HEK293 (cell line): ENCODE data around the gene SH3BP1.
A peak's percentile ranks its signal among the peaks of the same experiment; 100 is the strongest.

ENCODE experiments used
- CTCF ChIA-PET: fragments of 350-600 bp; formaldehyde crosslinking; extraction: SDS; loops from one replicate; lab custom pipeline; 2021; ENCODE audit warnings: antibody characterized with exemption; lab: Yijun Ruan, JAX
- POLR2A ChIA-PET: fragments of 300-600 bp; formaldehyde crosslinking; extraction: SDS; loops from one replicate; lab custom pipeline; 2020; ENCODE audit warnings: antibody characterized with exemption, inconsistent platforms; lab: Yijun Ruan, JAX
- H3K27ac ChIP-seq: fragments of 200-500 bp; sonication (Bioruptor generic); 2 replicates; pipeline ENCODE4 v1.5.1; 2014; ENCODE audit warnings: low read depth, low read length, control low read depth, inconsistent platforms; ENCODE audit errors: extremely low read depth
- H3K36me3 ChIP-seq, 2 experiments: fragments of 200-500 bp in 1 of 2; sonication (Bioruptor generic) in 1 of 2; 1 replicate in 1 of 2; 2 replicates in 1 of 2; pipeline ENCODE4 v1.5.1; 2014 to 2017; ENCODE audit warnings: inconsistent platforms in 2 of 2, low read length in 2 of 2; ENCODE audit not compliant: control insufficient read depth in 2 of 2, insufficient read depth in 1 of 2
- H3K4me1 ChIP-seq: fragments of 200-500 bp; sonication (Bioruptor generic); 2 replicates; pipeline ENCODE4 v1.5.1; 2014; ENCODE audit warnings: mild to moderate bottlenecking, low read length, inconsistent platforms; ENCODE audit not compliant: control insufficient read depth, insufficient read depth
- H3K4me3 ChIP-seq: 2 replicates; pipeline ENCODE4 v1.5.1; 2011; ENCODE audit warnings: low read depth, mild to moderate bottlenecking, control low read depth, low read length, moderate library complexity
- H3K9me3 ChIP-seq: fragments of 200-500 bp; sonication (Bioruptor generic); 2 replicates; pipeline ENCODE4 v1.5.1; 2014; ENCODE audit warnings: low read depth, low read length, inconsistent platforms; ENCODE audit not compliant: control insufficient read depth, insufficient read depth
- GLI4 ChIP-seq: fragments of 450-650 bp; formaldehyde crosslinking; IDR thresholded peaks from 2 replicates; pipeline ENCODE4 v1.5.1; 2016; ENCODE audit warnings: missing biosample characterization, missing genetic modification characterization
- KLF1 ChIP-seq: fragments of 450-650 bp; formaldehyde crosslinking; IDR thresholded peaks from 2 replicates; pipeline ENCODE4 v1.5.1; 2016; ENCODE audit warnings: missing biosample characterization, missing genetic modification characterization
- KLF7 ChIP-seq: fragments of 450-650 bp; formaldehyde crosslinking; IDR thresholded peaks from 2 replicates; pipeline ENCODE4 v1.5.1; 2016; ENCODE audit warnings: missing biosample characterization, missing genetic modification characterization, borderline replicate concordance
- KLF8 ChIP-seq: fragments of 450-650 bp; formaldehyde crosslinking; IDR thresholded peaks from 2 replicates; pipeline ENCODE4 v1.5.1; 2016; ENCODE audit warnings: missing biosample characterization, missing genetic modification characterization
- OVOL3 ChIP-seq: fragments of 450-650 bp; formaldehyde crosslinking; IDR thresholded peaks from 2 replicates; pipeline ENCODE4 v1.5.1; 2016; ENCODE audit warnings: missing biosample characterization, missing genetic modification characterization
- ZBTB7A ChIP-seq: fragments of 450-650 bp; formaldehyde crosslinking; IDR thresholded peaks from 2 replicates; pipeline ENCODE4 v1.5.1; 2016; ENCODE audit warnings: low read depth, missing biosample characterization, missing genetic modification characterization
- ZEB2 ChIP-seq: fragments of 450-650 bp; formaldehyde crosslinking; IDR thresholded peaks from 2 replicates; pipeline ENCODE4 v1.5.1; 2016; ENCODE audit warnings: missing biosample characterization, missing genetic modification characterization
- ZNF138 ChIP-seq: fragments of 450-650 bp; formaldehyde crosslinking; IDR thresholded peaks from 2 replicates; pipeline ENCODE4 v1.5.1; 2016; ENCODE audit warnings: missing biosample characterization, missing genetic modification characterization, borderline replicate concordance
- ZNF155 ChIP-seq: fragments of 450-650 bp; formaldehyde crosslinking; IDR thresholded peaks from 2 replicates; pipeline ENCODE4 v1.5.1; 2016; ENCODE audit warnings: missing biosample characterization, missing genetic modification characterization
- ZNF394 ChIP-seq: fragments of 450-650 bp; formaldehyde crosslinking; IDR thresholded peaks from 2 replicates; pipeline ENCODE4 v1.5.1; 2016; ENCODE audit warnings: missing biosample characterization, missing genetic modification characterization, mild to moderate bottlenecking, moderate library complexity, borderline replicate concordance
- ZNF404 ChIP-seq: fragments of 450-650 bp; formaldehyde crosslinking; IDR thresholded peaks from 2 replicates; pipeline ENCODE4 v1.5.1; 2017; ENCODE audit warnings: missing biosample characterization, missing genetic modification characterization
- ZNF501 ChIP-seq: fragments of 450-650 bp; formaldehyde crosslinking; IDR thresholded peaks from 2 replicates; pipeline ENCODE4 v1.5.1; 2016; ENCODE audit warnings: missing biosample characterization, missing genetic modification characterization
- ZNF510 ChIP-seq: fragments of 450-650 bp; formaldehyde crosslinking; IDR thresholded peaks from 2 replicates; pipeline ENCODE4 v1.5.1; 2018; ENCODE audit warnings: mild to moderate bottlenecking, missing genetic modification characterization, missing biosample characterization; ENCODE audit not compliant: insufficient replicate concordance
- ZNF560 ChIP-seq: fragments of 450-650 bp; formaldehyde crosslinking; IDR thresholded peaks from 2 replicates; pipeline ENCODE4 v1.5.1; 2017; ENCODE audit warnings: missing biosample characterization, missing genetic modification characterization, borderline replicate concordance
- ZNF629 ChIP-seq: fragments of 450-650 bp; formaldehyde crosslinking; IDR thresholded peaks from 2 replicates; pipeline ENCODE4 v1.5.1; 2017; ENCODE audit warnings: missing biosample characterization, missing genetic modification characterization
- ZNF664 ChIP-seq: fragments of 450-650 bp; formaldehyde crosslinking; IDR thresholded peaks from 2 replicates; pipeline ENCODE4 v1.5.1; 2016; ENCODE audit warnings: missing biosample characterization, missing genetic modification characterization
- ZNF747 ChIP-seq: fragments of 450-650 bp; formaldehyde crosslinking; IDR thresholded peaks from 2 replicates; pipeline ENCODE4 v1.5.1; 2016; ENCODE audit warnings: missing biosample characterization, missing genetic modification characterization
- ZNF76 ChIP-seq: fragments of 450-650 bp; formaldehyde crosslinking; IDR thresholded peaks from 2 replicates; pipeline ENCODE4; 2016; ENCODE audit warnings: low read depth, missing biosample characterization, missing genetic modification characterization, borderline replicate concordance
- ZNF777 ChIP-seq: fragments of 450-650 bp; formaldehyde crosslinking; IDR thresholded peaks from 2 replicates; pipeline ENCODE4 v1.5.1; 2017; ENCODE audit warnings: missing biosample characterization, missing genetic modification characterization, borderline replicate concordance
- ZNF837 ChIP-seq: fragments of 450-650 bp; formaldehyde crosslinking; IDR thresholded peaks from 2 replicates; pipeline ENCODE4 v1.5.1; 2016; ENCODE audit warnings: missing biosample characterization, missing genetic modification characterization
- TF ChIP-seq, protein P1 (sequence below): fragments of 450-650 bp; formaldehyde crosslinking; IDR thresholded peaks from 2 replicates; pipeline ENCODE4 v1.5.1; 2017; ENCODE audit warnings: missing biosample characterization, missing genetic modification characterization
- TF ChIP-seq, protein P2 (sequence below): fragments of 450-650 bp; formaldehyde crosslinking; conservative IDR thresholded peaks from 2 replicates; pipeline ENCODE4 v1.5.1; 2016; ENCODE audit warnings: low read depth, missing biosample characterization, missing genetic modification characterization

The SH3BP1 gene

DNA sequence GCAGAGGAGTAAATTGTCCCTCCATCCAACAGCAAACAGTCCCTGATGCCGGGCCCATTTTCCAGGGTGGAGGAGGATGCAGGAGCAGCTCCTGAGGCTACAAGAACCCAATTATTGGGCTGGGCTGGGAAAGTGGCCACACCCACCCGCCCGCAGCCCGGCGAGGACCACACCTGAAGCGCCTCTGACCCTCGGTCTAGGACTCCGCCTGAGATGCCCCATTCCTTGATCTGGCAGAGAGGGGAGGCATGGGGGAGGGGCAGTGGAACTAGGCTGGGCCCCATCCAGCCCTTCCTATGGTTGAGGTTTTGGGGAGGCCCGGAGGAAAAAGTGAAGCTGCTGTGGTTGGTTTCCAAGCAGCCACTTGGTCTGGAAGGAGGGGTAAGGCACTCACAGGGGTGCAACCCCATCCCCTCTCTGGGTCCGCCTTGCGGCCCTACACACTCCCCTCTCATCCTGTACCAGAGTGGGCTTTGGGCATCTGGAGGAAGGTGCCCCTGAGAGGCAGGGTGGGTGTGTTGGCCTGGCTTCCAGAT, 33.5 kb downstream of the SH3BP1 start:
- Histone ChIP-seq H3K9me3 (no peaks in the 10 kb centered on the region), H3K36me3 (peaks cover 0 to 4% of the 10 kb centered on the region in 2 experiments; a peak in 1 of 3 replicates), H3K4me3 (no peak overlapping the region), H3K4me1 (peaks cover 9% of the 10 kb centered on the region), H3K27ac (no peak overlapping the region)
- CTCF ChIA-PET = interaction anchor here (0.8 to 15.8 kb wide), 4 partner anchors 12 to 134 kb away, joined by 3 to 353 read pairs (median 19); partner anchors contain the start of gene SH3BP1
- POLR2A ChIA-PET = interaction anchor here (7.0 kb wide), 1 partner anchor 14 kb away, joined by 38 read pairs; the partner anchor contains the start of gene PDXP
- TF ChIP-seq, protein P1, sequence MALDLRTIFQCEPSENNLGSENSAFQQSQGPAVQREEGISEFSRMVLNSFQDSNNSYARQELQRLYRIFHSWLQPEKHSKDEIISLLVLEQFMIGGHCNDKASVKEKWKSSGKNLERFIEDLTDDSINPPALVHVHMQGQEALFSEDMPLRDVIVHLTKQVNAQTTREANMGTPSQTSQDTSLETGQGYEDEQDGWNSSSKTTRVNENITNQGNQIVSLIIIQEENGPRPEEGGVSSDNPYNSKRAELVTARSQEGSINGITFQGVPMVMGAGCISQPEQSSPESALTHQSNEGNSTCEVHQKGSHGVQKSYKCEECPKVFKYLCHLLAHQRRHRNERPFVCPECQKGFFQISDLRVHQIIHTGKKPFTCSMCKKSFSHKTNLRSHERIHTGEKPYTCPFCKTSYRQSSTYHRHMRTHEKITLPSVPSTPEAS (tag by site-specific recombination) = no peak
- TF ChIP-seq KLF1 (tag by site-specific recombination) = peak; percentile 97

DNA sequence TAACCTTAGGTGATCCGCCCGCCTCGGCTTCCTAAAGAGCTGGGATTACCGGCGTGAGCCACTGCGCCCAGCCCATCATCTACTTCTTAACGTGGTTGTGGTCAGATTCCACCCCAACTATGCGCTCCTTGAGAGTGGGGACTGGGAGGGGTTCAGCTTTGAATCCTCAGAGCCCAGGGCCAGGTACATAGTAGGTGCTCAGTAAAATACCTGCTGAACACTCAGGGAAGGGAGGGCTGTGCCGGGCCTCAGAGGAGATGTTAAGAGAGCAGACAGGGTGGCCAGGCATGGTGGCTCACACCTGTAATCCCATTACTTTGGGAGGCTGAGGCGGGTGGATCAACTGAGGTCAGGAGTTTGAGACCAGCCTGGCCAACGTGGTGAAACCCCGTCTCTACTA, 34.8 kb downstream of the SH3BP1 start:
- Histone ChIP-seq H3K27ac (no peak overlapping the region), H3K9me3 (no peaks in the 10 kb centered on the region), H3K4me1 (peaks cover 9% of the 10 kb centered on the region), H3K4me3 (no peak overlapping the region), H3K36me3 (no peaks in the 10 kb centered on the region)
- TF ChIP-seq ZNF664 (tag by site-specific recombination) = peak; percentile 92
- TF ChIP-seq ZNF837 (tag by site-specific recombination) = no peak
- no peak for TF ChIP-seq ZNF510 (tag by site-specific recombination)
- no peak for TF ChIP-seq GLI4
- ChIA-PET POLR2A (interaction anchor here (3.4 to 3.9 kb wide), 2 partner anchors 15 to 66 kb away, joined by 13 to 78 read pairs; partner anchors contain the start of genes GGA1 and PDXP), CTCF (interaction anchor here (0.6 to 15.8 kb wide), 4 partner anchors 12 to 160 kb away, joined by 3 to 353 read pairs (median 11); partner anchors contain the start of gene SH3BP1)

DNA sequence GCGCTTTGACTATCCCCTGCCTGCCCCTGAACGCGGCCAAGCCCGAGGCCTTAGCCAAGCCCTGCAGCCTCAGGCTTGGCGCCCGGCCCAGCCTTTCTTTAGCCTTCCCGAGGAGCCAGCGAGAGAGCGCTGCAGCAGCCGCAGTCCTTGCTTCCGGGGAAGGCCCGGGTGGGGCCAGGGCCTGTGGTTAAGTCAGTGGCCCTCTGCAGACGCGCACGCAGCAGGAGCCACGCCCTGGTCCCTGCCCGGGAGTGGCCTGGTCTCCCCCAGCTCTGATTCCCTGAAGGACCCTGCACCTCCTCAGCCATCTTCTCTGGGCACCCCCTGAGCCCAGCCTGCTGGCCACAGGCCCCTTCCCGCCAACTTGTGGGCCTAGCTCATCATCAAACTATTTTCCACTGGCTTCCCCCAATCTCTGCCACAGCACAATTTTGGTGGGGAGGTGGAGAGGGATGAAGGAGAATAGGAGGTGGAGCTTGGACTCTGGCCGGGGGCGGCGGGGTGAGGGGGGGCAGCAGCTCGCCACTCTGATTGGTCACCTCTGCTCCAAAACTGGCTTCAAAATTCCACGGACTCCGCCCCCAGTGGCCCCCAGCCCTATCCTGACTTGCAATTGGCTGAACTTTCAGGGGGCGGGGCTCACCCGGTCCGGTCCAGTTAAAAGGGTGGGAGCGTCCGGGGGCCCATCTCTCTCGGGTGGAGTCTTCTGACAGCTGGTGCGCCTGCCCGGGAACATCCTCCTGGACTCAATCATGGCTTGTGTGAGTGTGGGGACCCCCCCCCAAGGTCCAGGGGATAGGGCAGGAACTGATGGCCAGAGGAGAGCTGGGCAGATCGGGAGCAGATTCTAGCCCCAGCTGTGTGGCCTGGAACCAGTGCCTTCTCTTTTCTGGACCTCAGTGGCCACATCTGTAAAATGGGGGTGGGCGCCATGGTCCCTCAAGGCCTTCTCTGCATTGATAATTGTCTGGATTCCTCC, 35.8 kb downstream of the SH3BP1 start, which contains the start of gene LGALS1:
TSS of gene LGALS1 (plus strand) at position 686 of the 979 bp plus-strand sequence. CDS start at position 753, 67 bp downstream.
- H3K27ac ChIP-seq = peak within 1 kb of the TSS; percentile 71
- H3K4me1 ChIP-seq = peaks cover 9% of the 10 kb centered on the region
- ChIA-PET POLR2A (interaction anchor here (0.7 to 3.9 kb wide), 12 partner anchors 11 to 723 kb away, joined by 3 to 78 read pairs (median 4); partner anchors contain the start of genes GCAT, GGA1, NOL12 and PDXP), CTCF (interaction anchor here (0.6 to 15.8 kb wide), 11 partner anchors 8 to 191 kb away, joined by 3 to 353 read pairs (median 3); partner anchors contain the start of genes NOL12, PDXP and SH3BP1)
- H3K9me3 ChIP-seq = no peaks in the 10 kb centered on the region
- peak within 1 kb of the TSS; percentile 17 for H3K4me3 ChIP-seq
- no peaks in the 10 kb centered on the region for H3K36me3 ChIP-seq
- TF ChIP-seq ZNF155 (tag by site-specific recombination) = no peak
- TF ChIP-seq ZNF629 (tag by site-specific recombination) = 0 out of 2 replicates have a peak, but pooled peaks have one; percentile 14
- peak; percentile 98 for TF ChIP-seq KLF7
- no peak for TF ChIP-seq ZNF560
- TF ChIP-seq ZNF404 (tag by site-specific recombination) = no peak
- TF ChIP-seq KLF8 (tag by site-specific recombination) = peak; percentile 74
- 0 out of 2 replicates have a peak, but pooled peaks have one; percentile 20 for TF ChIP-seq ZNF394
- no peak for TF ChIP-seq OVOL3 (tag by site-specific recombination)
- TF ChIP-seq ZNF138 = no peak
- no peak for TF ChIP-seq ZNF777
- TF ChIP-seq, protein P2, sequence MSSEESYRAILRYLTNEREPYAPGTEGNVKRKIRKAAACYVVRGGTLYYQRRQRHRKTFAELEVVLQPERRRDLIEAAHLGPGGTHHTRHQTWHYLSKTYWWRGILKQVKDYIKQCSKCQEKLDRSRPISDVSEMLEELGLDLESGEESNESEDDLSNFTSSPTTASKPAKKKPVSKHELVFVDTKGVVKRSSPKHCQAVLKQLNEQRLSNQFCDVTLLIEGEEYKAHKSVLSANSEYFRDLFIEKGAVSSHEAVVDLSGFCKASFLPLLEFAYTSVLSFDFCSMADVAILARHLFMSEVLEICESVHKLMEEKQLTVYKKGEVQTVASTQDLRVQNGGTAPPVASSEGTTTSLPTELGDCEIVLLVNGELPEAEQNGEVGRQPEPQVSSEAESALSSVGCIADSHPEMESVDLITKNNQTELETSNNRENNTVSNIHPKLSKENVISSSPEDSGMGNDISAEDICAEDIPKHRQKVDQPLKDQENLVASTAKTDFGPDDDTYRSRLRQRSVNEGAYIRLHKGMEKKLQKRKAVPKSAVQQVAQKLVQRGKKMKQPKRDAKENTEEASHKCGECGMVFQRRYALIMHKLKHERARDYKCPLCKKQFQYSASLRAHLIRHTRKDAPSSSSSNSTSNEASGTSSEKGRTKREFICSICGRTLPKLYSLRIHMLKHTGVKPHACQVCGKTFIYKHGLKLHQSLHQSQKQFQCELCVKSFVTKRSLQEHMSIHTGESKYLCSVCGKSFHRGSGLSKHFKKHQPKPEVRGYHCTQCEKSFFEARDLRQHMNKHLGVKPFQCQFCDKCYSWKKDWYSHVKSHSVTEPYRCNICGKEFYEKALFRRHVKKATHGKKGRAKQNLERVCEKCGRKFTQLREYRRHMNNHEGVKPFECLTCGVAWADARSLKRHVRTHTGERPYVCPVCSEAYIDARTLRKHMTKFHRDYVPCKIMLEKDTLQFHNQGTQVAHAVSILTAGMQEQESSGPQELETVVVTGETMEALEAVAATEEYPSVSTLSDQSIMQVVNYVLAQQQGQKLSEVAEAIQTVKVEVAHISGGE (tag by site-specific recombination) = no peak
- TF ChIP-seq ZNF501 = no peak
- no peak for TF ChIP-seq ZNF747 (tag by site-specific recombination)
- TF ChIP-seq ZNF664 (tag by site-specific recombination) = no peak
- TF ChIP-seq ZBTB7A (tag by site-specific recombination) = 0 out of 2 replicates have a peak, but pooled peaks have one; percentile 17
- no peak for TF ChIP-seq ZNF76 (tag by site-specific recombination)
- peak; percentile 75 for TF ChIP-seq ZEB2 (tag by site-specific recombination)
